Activated T-cell treated with anti-CD3 and anti-CD28 coated beads, Interleukin-2, amount 50 U/mL, for 4 hours (primary cell): ENCODE data around the gene SART3. TPM values are rescaled to one million over a fixed set of nuclear protein-coding genes. Genes with fewer than 3 reads are reported as not detected.
"Not testable (repeated sequence)": the region's sequence is repeated elsewhere in the genome, so short reads cannot be mapped to it uniquely, and the experiment has no call there.

ENCODE experiments used
- ATAC-seq, 2 donors: fragments of 200-7000 bp; cut with Tn5 transposase; one replicate each; pipeline ENCODE4 v1.10.0; 2021
- DNase-seq: peaks from one replicate; pipeline ENCODE4 v3.0.0-alpha.2; 2020
- H3K27me3 Mint-ChIP-seq: one replicate; pipeline ENCODE4 v1.8.0; 2021; ENCODE audit warnings: low read depth, mixed read lengths
- H3K36me3 Mint-ChIP-seq: one replicate; pipeline ENCODE4 v1.8.0; 2022; ENCODE audit warnings: mixed read lengths; ENCODE audit not compliant: insufficient read depth
- H3K4me1 Mint-ChIP-seq: one replicate; pipeline ENCODE4 v1.8.0; 2021; ENCODE audit warnings: low read depth, mixed read lengths
- H3K4me3 Mint-ChIP-seq: one replicate; pipeline ENCODE4 v1.8.0; 2021; ENCODE audit warnings: mild to moderate bottlenecking, moderate library complexity, mixed read lengths
- H3K9me3 Mint-ChIP-seq: one replicate; pipeline ENCODE4 v1.8.0; 2021; ENCODE audit warnings: mixed read lengths
- total RNA-seq, 3 donors: library from RNA; stranded (reverse); gene quantifications; one replicate each; pipeline ENCODE4 v1.2.1, GENCODE V29; 2021

SART3 gene
- total RNA-seq, 3 donors from 2014 or later: 83.0 to 92.1 (median 89.4) TPM

DNA sequence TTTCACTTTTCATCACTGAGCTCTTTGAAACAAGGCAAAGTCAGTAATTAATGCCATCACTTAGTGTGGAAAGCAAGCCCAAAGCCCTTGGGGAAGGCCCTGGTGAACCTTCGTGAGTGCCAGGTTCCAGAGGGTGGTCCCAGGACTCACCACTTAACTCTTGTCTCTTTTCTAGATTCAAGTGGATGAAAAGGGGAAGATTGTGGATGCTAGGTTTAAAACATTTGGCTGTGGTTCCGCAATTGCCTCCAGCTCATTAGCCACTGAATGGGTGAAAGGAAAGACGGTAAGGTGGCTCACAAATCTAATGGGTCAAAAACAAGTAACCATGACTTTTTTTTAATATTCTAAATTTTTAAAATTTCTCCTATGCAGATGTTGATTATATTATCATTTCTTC is 4.2 kb upstream of the SART3 start:
- ATAC-seq (no peak), DNase-seq (no peak)
- no peaks in the 10 kb centered on the region for H3K9me3 Mint-ChIP-seq
- H3K4me1 Mint-ChIP-seq: peaks cover 61% of the 10 kb centered on the region
- H3K36me3 Mint-ChIP-seq: peaks cover 41% of the 10 kb centered on the region
- no peak overlapping the region for H3K4me3 Mint-ChIP-seq
- H3K27me3 Mint-ChIP-seq: no peaks in the 10 kb centered on the region

DNA sequence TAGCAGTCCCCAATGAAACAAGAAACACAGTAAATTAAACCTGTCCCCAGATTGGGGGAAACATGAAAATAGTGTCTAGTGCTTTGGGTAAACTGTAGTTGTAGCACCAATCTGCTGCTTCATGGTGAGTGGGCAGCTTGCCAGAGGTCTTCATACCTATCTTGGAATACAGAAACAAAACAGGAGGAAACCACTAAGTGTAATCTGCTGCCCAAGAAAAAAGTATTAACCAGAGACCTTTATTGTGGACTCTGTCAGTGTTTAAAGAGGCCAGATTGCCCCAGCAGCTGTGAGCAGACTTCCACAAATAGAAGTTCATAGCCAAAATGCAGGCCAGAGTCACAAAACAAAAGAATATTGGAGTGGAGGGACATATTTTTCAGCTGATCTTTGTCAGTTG is 3.8 kb upstream of the SART3 start:
- Mint-ChIP-seq H3K27me3 (no peaks in the 10 kb centered on the region), H3K9me3 (no peaks in the 10 kb centered on the region), H3K4me1 (peaks cover 63% of the 10 kb centered on the region), H3K4me3 (no peak overlapping the region), H3K36me3 (peaks cover 44% of the 10 kb centered on the region)
- no peak for DNase-seq
- no peak for ATAC-seq

DNA sequence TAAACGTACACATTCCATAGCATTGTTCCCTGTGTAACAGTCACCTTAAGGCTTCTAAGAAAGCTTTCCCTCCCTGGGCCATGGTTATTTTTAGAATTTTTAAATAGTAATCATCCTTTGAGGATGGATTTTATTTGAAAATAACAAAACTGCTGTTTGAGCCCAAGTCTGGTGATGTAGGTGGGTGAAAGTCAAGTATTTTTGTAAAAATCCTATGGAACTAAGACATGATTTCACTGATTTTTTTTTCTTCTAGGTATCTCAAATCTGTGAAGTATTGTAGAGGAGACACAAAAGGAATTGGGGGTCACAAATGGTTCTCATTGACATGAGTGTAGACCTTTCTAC is 2.8 kb upstream of the SART3 start:
- no peaks in the 10 kb centered on the region for H3K9me3 Mint-ChIP-seq
- H3K27me3 Mint-ChIP-seq: no peaks in the 10 kb centered on the region
- peak overlapping the region; percentile 98 for H3K4me3 Mint-ChIP-seq
- no peak for ATAC-seq
- H3K4me1 Mint-ChIP-seq: peaks cover 60% of the 10 kb centered on the region
- peaks cover 35% of the 10 kb centered on the region for H3K36me3 Mint-ChIP-seq
- DNase-seq: no peak

DNA sequence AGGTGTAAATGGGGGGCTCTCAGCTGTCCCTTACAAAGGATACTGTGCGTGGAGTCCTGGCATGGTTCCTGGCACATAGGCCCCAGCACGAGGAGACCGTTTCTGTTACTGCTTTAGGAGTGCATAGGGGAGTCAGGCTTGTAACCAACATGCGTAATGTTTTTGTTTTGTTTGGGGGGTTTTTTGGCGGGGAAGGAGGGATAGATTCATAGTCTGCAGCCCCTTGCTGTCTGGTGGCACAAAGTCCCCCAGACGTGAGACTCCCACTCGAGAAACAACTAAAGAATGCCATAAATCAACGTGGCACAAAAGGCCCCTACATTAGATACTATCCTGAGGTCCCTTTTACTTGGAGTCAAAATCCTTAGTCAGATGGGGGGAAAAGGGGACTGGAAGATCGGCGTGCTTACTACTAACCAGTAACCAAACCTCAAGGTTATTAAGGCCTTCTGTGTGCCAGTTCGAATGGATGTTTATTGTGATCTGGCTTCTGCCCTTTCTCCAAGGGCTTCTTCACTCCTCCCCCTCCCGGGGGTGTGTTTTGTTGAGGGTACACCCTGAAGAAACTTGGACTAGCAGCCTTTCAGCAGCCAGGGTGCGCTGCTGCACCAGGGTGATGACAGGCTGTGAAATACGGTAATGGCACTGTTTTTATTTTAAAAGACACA is 2.3 kb upstream of the SART3 start:
- DNase-seq (peak; percentile 80), ATAC-seq (peak; percentile 51 to 53)
- no peaks in the 10 kb centered on the region for H3K9me3 Mint-ChIP-seq
- H3K36me3 Mint-ChIP-seq: peaks cover 30% of the 10 kb centered on the region
- peak overlapping the region; percentile 98 for H3K4me3 Mint-ChIP-seq
- H3K27me3 Mint-ChIP-seq: no peaks in the 10 kb centered on the region
- H3K4me1 Mint-ChIP-seq: peaks cover 59% of the 10 kb centered on the region

DNA sequence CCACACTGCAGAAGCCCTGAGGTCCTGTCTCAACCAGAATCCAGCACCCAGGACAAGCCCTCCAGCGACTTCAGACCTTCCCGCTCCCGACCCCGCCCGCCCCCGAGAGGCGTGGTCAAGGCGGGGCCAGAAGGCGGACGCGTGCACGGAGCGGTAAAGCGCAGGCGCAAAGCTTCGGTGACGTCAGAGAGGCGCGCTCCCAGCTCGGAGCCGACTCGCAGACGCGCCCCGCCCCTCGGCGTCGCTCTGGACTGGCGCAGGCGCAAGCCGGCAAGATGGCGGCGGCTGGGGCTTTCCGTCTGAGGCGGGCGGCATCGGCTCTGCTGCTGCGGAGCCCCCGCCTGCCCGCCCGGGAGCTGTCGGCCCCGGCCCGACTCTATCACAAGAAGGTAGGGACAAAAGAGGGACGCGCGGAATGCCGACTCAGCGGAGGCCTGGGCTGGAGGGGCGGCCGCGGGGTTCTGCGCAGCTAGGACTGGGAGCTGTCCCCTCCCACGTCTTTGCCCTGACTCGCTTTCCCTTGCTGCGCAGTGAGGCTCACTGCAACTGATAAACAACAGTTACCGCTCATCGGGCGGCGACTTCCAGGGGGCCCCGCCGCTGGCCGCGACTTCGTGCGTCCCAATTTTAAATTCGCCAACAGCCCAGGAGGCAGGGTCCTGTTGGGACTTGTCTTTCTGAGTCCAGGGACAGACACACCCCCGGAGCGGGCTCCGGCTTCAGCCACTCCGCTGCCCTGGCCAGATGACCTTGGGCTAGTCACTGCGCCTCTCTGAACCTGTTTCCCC is 1.6 kb upstream of the SART3 start, which contains the start of gene ISCU:
Gene ISCU, plus strand, starts transcription at position 249 of the 788 bp plus-strand sequence. Its CDS starts 27 bp downstream, at position 276.
- peaks cover 27% of the 10 kb centered on the region for H3K36me3 Mint-ChIP-seq

DNA sequence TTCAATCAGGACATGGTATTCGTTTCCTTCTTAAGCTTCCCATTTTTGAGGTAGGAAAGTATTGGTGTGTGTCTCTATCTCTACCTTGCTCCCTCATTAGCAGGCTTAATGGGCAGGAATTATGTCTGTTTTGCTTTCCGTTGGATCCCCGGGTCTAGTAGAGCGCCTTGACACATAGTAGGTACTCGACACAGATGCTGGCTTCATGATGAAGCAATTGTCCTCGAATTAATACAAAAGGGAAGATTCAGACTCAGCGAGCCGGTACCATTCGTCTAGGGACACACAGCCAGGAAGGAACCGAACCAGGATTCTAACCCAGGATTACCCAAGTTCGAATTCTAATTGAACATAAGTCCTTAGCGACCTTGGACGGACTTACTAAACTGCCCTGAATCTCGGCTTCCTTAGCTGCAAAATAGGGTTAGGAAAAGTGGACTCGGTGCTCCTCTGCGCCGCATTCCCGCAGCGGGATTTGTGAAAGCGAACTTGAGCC is 927 bp upstream of the SART3 start:
- no peaks in the 10 kb centered on the region for H3K9me3 Mint-ChIP-seq
- no peaks in the 10 kb centered on the region for H3K27me3 Mint-ChIP-seq
- H3K4me1 Mint-ChIP-seq: peaks cover 58% of the 10 kb centered on the region
- H3K4me3 Mint-ChIP-seq: peak overlapping the region; percentile 98
- DNase-seq (no peak), ATAC-seq (peak in 1 of 2 donors; percentile 0)
- H3K36me3 Mint-ChIP-seq: peaks cover 21% of the 10 kb centered on the region

More for the DNA sequence above, 1.6 kb upstream of the SART3 start, which contains the start of gene ISCU:
- Mint-ChIP-seq H3K4me3 (peak within 1 kb of the TSS; percentile 98), H3K4me1 (peaks cover 59% of the 10 kb centered on the region), H3K27me3 (no peaks in the 10 kb centered on the region), H3K9me3 (no peaks in the 10 kb centered on the region)
- ATAC-seq: peak; percentile 72
- DNase-seq: peak; percentile 99

DNA sequence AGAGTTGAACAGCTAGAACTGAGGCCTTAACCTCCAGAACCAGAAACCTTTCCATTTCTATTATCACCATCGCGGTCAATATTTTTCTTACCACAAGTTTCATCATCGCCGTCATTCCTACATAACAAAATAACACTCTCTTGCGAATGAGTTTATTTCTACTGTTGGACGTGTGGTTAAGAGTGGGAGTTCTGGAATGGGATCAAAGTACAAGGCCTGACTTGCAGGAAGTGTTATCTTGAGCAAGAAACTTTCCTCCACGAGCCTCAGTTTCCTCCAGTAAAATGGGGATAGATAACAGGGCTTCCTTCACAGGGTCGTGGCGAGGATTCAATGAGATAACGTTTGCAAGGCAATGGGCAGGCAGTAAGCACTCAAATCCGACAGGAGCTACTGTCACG is 652 bp downstream of the SART3 start:
- peak overlapping the region; percentile 98 for H3K4me3 Mint-ChIP-seq
- ATAC-seq (no peak), DNase-seq (no peak)
- H3K27me3 Mint-ChIP-seq: no peaks in the 10 kb centered on the region
- H3K36me3 Mint-ChIP-seq: peaks cover 21% of the 10 kb centered on the region
- peaks cover 61% of the 10 kb centered on the region for H3K4me1 Mint-ChIP-seq
- no peaks in the 10 kb centered on the region for H3K9me3 Mint-ChIP-seq

DNA sequence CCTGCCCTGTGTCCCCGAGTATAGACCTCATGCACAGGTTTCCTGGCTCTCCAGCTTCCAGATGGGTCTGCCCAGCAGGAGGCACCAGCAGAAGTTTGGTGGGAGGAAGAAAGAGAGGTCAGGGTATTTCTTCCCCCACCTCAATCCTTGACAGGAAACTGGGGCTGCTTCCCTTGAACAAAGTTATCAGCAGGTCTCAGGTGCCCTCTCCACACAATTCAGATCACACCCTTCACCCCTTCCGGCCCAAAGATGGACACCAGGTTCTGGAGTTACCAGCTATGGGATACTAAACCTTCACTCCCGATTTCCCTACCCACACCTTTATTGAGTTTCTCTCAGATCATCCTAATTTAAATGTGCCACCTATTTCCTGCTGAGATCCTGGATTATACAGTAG is 1.2 kb downstream of the SART3 start:
- DNase-seq: no peak
- no peak for ATAC-seq
- H3K9me3 Mint-ChIP-seq: no peaks in the 10 kb centered on the region

DNA sequence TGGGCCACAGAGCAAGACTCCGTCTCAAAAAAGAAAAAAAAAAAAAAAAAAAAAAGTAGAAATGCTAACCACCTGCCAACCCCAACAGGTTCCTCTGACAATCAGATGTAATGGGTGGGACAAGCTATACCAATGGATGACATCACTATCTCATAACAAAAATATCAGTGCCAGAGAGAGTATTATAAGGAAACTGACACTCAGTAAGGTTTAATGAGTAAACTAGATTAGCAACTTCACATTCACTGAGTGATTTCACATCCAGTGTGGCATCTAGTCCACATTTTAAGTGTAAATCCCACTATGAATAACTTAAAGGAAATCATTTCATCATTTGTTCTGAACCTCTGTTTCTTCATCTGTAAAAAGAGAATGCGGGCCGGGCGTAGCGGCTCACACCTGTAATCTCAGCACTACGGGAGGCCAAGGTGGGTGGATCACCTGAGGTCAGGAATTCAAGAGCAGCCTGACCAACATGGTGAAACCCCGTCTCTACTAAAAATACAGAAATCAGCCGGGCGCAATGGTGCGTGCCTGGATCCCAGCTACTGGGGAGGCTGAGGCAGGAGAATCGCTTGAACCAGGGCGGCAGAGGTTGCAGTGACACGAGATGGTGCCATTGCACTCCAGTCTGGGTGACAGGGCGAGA is 1.8 kb downstream of the SART3 start:
- H3K27me3 Mint-ChIP-seq: no peaks in the 10 kb centered on the region
- DNase-seq (no peak), ATAC-seq (no peak)
- H3K4me3 Mint-ChIP-seq: peak overlapping the region; percentile 98
- H3K9me3 Mint-ChIP-seq: no peaks in the 10 kb centered on the region
- peaks cover 19% of the 10 kb centered on the region for H3K36me3 Mint-ChIP-seq
- H3K4me1 Mint-ChIP-seq: peaks cover 65% of the 10 kb centered on the region

More for the DNA sequence above, 1.2 kb downstream of the SART3 start:
- Mint-ChIP-seq H3K36me3 (peaks cover 21% of the 10 kb centered on the region), H3K27me3 (no peaks in the 10 kb centered on the region), H3K4me1 (peaks cover 66% of the 10 kb centered on the region), H3K4me3 (peak overlapping the region; percentile 98)

DNA sequence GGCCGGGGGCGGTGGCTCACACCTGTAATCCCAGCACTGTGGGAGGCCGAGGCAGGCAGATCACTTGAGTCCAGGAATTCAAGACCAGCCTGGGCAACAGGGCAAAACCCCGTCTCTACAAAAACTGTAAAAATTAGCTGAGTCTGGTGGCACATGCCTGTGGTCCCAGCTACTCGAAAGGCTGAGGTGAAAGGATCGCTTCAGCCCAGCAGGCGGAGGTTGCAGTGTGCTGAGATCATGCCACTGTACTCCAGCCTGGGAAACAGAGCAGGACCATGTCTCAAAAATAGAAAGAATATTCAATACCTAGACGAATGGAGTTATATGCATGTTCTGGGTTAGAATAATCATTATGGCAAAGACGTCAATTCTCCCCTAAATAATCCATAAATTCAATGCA is 5.6 kb downstream of the SART3 start:
- H3K36me3 Mint-ChIP-seq: peaks cover 22% of the 10 kb centered on the region
- H3K9me3 Mint-ChIP-seq, H3K4me3 Mint-ChIP-seq, DNase-seq, ATAC-seq, H3K27me3 Mint-ChIP-seq: not testable (repeated sequence)
- H3K4me1 Mint-ChIP-seq: peaks cover 86% of the 10 kb centered on the region

DNA sequence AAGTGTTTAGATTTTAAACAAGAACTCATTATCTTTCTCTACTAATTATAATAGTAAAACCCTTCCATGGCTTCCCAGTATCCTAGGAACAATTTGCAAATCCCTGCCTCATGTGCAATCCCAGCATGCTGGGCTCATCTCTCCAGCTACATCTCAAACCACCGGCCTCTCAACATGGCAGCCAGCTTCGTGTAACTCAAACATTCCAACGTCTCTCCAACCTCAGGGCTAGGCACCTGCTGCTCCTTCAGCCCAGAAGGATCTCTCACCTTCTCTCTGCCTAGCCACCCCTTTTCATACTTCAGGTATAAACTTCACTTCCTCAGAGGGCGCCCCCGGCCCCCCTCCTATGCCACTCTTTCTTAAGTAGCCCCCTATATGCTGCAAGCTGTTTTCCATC is 7.2 kb downstream of the SART3 start:
- Mint-ChIP-seq H3K9me3 (no peaks in the 10 kb centered on the region), H3K27me3 (no peaks in the 10 kb centered on the region), H3K36me3 (peaks cover 23% of the 10 kb centered on the region), H3K4me1 (peaks cover 77% of the 10 kb centered on the region), H3K4me3 (no peak overlapping the region)
- ATAC-seq: no peak
- DNase-seq: no peak

DNA sequence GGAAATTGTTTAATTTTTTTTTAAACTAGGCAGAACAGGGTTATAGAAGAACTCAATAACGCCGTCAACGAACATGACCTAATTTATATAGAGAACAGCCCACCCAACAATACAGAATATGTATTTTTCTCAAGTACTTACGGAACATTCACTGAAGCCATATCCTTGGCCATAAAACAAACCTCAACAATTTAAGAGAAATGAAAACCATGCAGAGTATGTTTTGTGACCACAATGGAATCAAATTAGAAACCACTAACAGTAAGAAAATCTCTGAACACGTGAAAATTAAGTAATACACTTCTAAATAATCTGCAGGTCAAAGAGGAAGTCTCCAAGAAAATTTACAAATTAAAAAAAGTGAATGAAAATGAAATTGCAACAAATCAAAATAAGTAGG is 9.4 kb downstream of the SART3 start:
- H3K9me3 Mint-ChIP-seq: no peaks in the 10 kb centered on the region
- peak overlapping the region; percentile 22 for H3K4me3 Mint-ChIP-seq
- peaks cover 25% of the 10 kb centered on the region for H3K36me3 Mint-ChIP-seq
- H3K27me3 Mint-ChIP-seq: no peaks in the 10 kb centered on the region
- H3K4me1 Mint-ChIP-seq: peaks cover 57% of the 10 kb centered on the region
- ATAC-seq (no peak), DNase-seq (no peak)

DNA sequence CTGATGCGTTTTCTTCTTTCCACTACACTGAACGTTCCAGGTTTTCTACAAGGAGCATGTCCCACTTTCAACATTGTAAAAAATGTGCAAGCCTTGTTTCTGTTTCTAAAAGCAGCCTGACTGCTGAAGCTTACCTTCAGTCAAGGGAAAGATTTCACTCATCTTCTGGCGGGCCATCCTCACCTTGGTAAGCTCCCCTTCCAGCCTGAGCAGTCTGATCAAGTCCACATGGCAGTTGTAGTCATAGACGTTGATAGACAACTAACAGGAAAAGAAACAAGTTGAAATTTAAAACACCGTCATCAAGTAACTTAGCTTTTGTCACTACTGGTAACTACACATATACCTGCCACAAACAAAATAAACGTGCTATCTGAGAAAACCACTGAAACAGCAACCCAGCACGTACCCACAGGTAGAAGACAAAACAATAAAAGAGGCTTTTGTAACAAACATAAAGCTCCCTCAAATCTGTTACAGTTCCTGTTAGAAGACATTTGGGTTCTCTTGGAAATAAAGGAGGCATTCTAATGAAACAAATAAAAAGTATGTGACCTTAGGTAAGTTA is 11.9 kb downstream of the SART3 start:
- H3K27me3 Mint-ChIP-seq: no peaks in the 10 kb centered on the region
- H3K9me3 Mint-ChIP-seq: no peaks in the 10 kb centered on the region
- DNase-seq (no peak), ATAC-seq (no peak)
- no peak overlapping the region for H3K4me3 Mint-ChIP-seq
- H3K36me3 Mint-ChIP-seq: peaks cover 29% of the 10 kb centered on the region
- peaks cover 41% of the 10 kb centered on the region for H3K4me1 Mint-ChIP-seq

DNA sequence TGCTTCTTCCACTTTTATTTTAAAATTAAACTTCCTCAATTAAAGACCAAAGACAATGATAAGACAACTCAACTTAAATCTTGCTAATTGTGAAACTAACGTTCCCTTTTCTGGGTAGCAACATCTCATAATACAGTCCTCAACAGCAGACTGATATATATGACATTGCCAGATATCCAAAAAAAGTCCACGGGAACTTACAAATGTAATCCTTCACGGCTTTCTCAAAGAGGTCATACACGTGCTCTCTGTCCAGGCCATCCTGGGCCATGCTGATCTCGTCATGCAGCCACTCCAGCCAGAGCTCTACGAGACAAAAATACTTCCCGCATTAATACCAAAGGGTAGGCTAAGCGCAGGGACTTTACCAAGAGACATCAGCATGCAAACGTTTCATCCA is 13.3 kb downstream of the SART3 start:
- DNase-seq (no peak), ATAC-seq (no peak)
- Mint-ChIP-seq H3K4me1 (peaks cover 28% of the 10 kb centered on the region), H3K9me3 (no peaks in the 10 kb centered on the region), H3K36me3 (peaks cover 39% of the 10 kb centered on the region), H3K27me3 (no peaks in the 10 kb centered on the region), H3K4me3 (no peak overlapping the region)
